HL-60 (cell line): ENCODE data around the gene DRC7. TPM values are rescaled to one million over a fixed set of nuclear protein-coding genes. Genes with fewer than 3 reads are reported as not detected.
"Not testable (repeated sequence)": the region's sequence is repeated elsewhere in the genome, so short reads cannot be mapped to it uniquely, and the experiment has no call there.

Experiments
- DNase-seq, 2 experiments: peaks; one replicate each; pipeline ENCODE4 v3.0.0-alpha.2; 2010 to 2020; ENCODE audit warnings: low read depth in 1 of 2, low spot score in 1 of 2
- H3K27ac ChIP-seq: fragments of 250-450 bp; sonication (Bioruptor Pico); replicated peaks from 2 replicates; pipeline ENCODE4 v1.5.1; 2020; ENCODE audit warnings: mild to moderate bottlenecking, moderate library complexity
- H3K27me3 ChIP-seq: fragments of 250-450 bp; sonication (Bioruptor Pico); 2 replicates; pipeline ENCODE4 v1.5.1; 2021; ENCODE audit warnings: mild to moderate bottlenecking, moderate library complexity; ENCODE audit not compliant: insufficient read depth, poor library complexity, severe bottlenecking
- H3K4me3 ChIP-seq: replicated peaks from 2 replicates; pipeline ENCODE4 v1.5.1; 2011; ENCODE audit warnings: mild to moderate bottlenecking, control low read depth, low read length; ENCODE audit not compliant: insufficient read depth
- CTCF ChIP-seq: IDR thresholded peaks from one replicate; pipeline ENCODE4 v1.5.1; 2011; ENCODE audit warnings: low read length, control low read depth, inconsistent platforms; ENCODE audit not compliant: insufficient read depth
- GABPA ChIP-seq: IDR thresholded peaks from 2 replicates; pipeline ENCODE4 v1.6.1; 2012; ENCODE audit warnings: low read depth
- POLR2AphosphoS5 ChIP-seq: IDR thresholded peaks from 2 replicates; pipeline ENCODE4 v1.6.1; 2012; ENCODE audit warnings: low read depth
- REST ChIP-seq: IDR thresholded peaks from 2 replicates; pipeline ENCODE4 v1.6.1; 2012; ENCODE audit warnings: low read depth; ENCODE audit not compliant: insufficient replicate concordance
- SPI1 ChIP-seq: IDR thresholded peaks from 2 replicates; pipeline ENCODE4 v1.6.1; 2012; ENCODE audit warnings: low read depth, mild to moderate bottlenecking, borderline replicate concordance
- microRNA-seq: library from miRNA; unstranded; fragments of <30 nt; microRNA quantifications from one replicate; pipeline ENCODE4, GENCODE V29; 2018

The DRC7 gene

GRCh38 chr16:57779836-57780235 is 85.2 kb downstream of the DRC7 start:
- DNase-seq, H3K27me3 ChIP-seq, H3K4me3 ChIP-seq, H3K27ac ChIP-seq: not testable (repeated sequence)

- Histone ChIP-seq H3K27ac (no peak overlapping the region), H3K4me3 (no peak overlapping the region), H3K27me3 (no peaks in the 10 kb centered on the region)
- DNase-seq: no peak
- TF ChIP-seq CTCF (no peak), GABPA (no peak), REST (no peak), SPI1 (no peak), POLR2AphosphoS5 (no peak)
Observed at GRCh38 chr16:57781349-57781740, 86.7 kb downstream of the DRC7 start.

Small RNA genes within 50 kb of the gene (microRNA-seq; reads per million reads assigned to microRNA genes)
- gene MIR6772: not detected
